GM21360 (cell line): Measurements from ENCODE around the gene FTCD.
"Not testable (repeated sequence)": the region's sequence is repeated elsewhere in the genome, so short reads cannot be mapped to it uniquely, and the experiment has no call there.

Source experiments
- ATAC-seq: cut with Tn5 transposase; IDR thresholded peaks from one replicate; pipeline ENCODE4 v1.9.1; 2021; ENCODE audit warnings: mild to moderate bottlenecking, moderate library complexity; ENCODE audit not compliant: unreplicated experiment

The FTCD gene

GRCh38 chr21:46155514-46156377, at the start of gene FTCD:
Gene FTCD, minus strand, starts transcription at chr21:46155579. Its CDS starts 56 bp downstream, at chr21:46155523.
- no peak for ATAC-seq

- no peak for ATAC-seq
These were observed 49.8 kb upstream of the FTCD start for GRCh38 chr21:46205166-46205565.

GRCh38 chr21:46203203-46203600, 47.8 kb upstream of the FTCD start:
- ATAC-seq: no peak

- no peak for ATAC-seq
These were observed 47.3 kb upstream of the FTCD start for GRCh38 chr21:46202592-46203202.

- ATAC-seq: not testable (repeated sequence)
These were observed 45.8 kb upstream of the FTCD start for GRCh38 chr21:46200877-46201803.

- ATAC-seq: no peak
These were observed 44.3 kb upstream of the FTCD start for GRCh38 chr21:46199436-46200373.

GRCh38 chr21:46196733-46197132, 41.4 kb upstream of the FTCD start:
- no peak for ATAC-seq

- ATAC-seq: no peak
These were observed 40.3 kb upstream of the FTCD start for GRCh38 chr21:46195595-46196195.

GRCh38 chr21:46194374-46195334, 39.3 kb upstream of the FTCD start:
- no peak for ATAC-seq

- ATAC-seq: no peak
These were observed 38.5 kb upstream of the FTCD start for GRCh38 chr21:46193829-46194373.

- ATAC-seq: no peak
These were observed 36.6 kb upstream of the FTCD start for GRCh38 chr21:46191686-46192575.

GRCh38 chr21:46191257-46191685, 35.9 kb upstream of the FTCD start:
- no peak for ATAC-seq

GRCh38 chr21:46190491-46191131, 35.2 kb upstream of the FTCD start:
- ATAC-seq: no peak

- no peak for ATAC-seq
These were observed 34.6 kb upstream of the FTCD start for GRCh38 chr21:46189959-46190490.

GRCh38 chr21:46189213-46189958, 34.0 kb upstream of the FTCD start:
- ATAC-seq: no peak
